GM12878 (cell line): ENCODE data around the gene MDC1. TPM values are rescaled to one million over a fixed set of nuclear protein-coding genes. Genes with fewer than 3 reads are reported as not detected.

Experiments
- EGR1 ChIP-seq, 2 experiments: IDR thresholded peaks; 1 replicate in 1 of 2; 2 replicates in 1 of 2; pipeline ENCODE4 v1.6.1; 2011 to 2012; ENCODE audit warnings: low read depth in 2 of 2, low read length in 2 of 2, borderline replicate concordance in 1 of 2, mild to moderate bottlenecking in 1 of 2, moderate library complexity in 1 of 2
- EZH2 ChIP-seq: IDR thresholded peaks from 2 replicates; pipeline ENCODE4 v1.6.1; 2012; ENCODE audit warnings: low read depth, mild to moderate bottlenecking, control low read depth, inconsistent platforms, low read length, borderline replicate concordance; ENCODE audit not compliant: control insufficient read depth
- IRF4 ChIP-seq: IDR thresholded peaks from 2 replicates; pipeline ENCODE4 v1.6.1; 2011; ENCODE audit warnings: low read depth, low read length
- MTA3 ChIP-seq: IDR thresholded peaks from 2 replicates; pipeline ENCODE4 v1.6.1; 2012; ENCODE audit warnings: low read length, inconsistent platforms, borderline replicate concordance
- NR2F1 ChIP-seq: fragments of 450-650 bp; conservative IDR thresholded peaks from 2 replicates; pipeline ENCODE4 v1.6.1; 2017; ENCODE audit warnings: mild to moderate bottlenecking
- POLR2AphosphoS5 ChIP-seq: IDR thresholded peaks from 2 replicates; pipeline ENCODE4 v1.6.1; 2011; ENCODE audit warnings: mild to moderate bottlenecking, low read length, inconsistent platforms
- RBBP5 ChIP-seq: fragments of 200-600 bp; sonication (generic); conservative IDR thresholded peaks from 2 replicates; pipeline ENCODE4 v1.6.1; 2016
- RELA ChIP-seq: fragments of 450-650 bp; IDR thresholded peaks from 2 replicates; pipeline ENCODE4 v1.8.0; 2014; ENCODE audit warnings: borderline replicate concordance; ENCODE audit not compliant: partially characterized antibody
- SPI1 ChIP-seq: IDR thresholded peaks from 2 replicates; pipeline ENCODE4 v1.6.1; 2011; ENCODE audit warnings: low read depth, mild to moderate bottlenecking, low read length, moderate library complexity, borderline replicate concordance; ENCODE audit not compliant: insufficient read depth
- TBL1XR1 ChIP-seq: IDR thresholded peaks from 2 replicates; pipeline ENCODE4 v1.6.1; 2012; ENCODE audit warnings: low read depth, low read length, improper control_type of control experiment
- polyA plus RNA-seq, 11 experiments: library from polyadenylated mRNA; depleted of rRNA in 4 of 11; unstranded in 6 of 11; stranded (reverse) in 5 of 11; fragments of >200 nt; fragmentation: Nextera tagmentation in 4 of 11; fragmentation: Illumina TruSeq in 1 of 11; extraction: Ambion mirVana in 4 of 11; extraction: Trizol in 1 of 11; gene quantifications; 1 replicate in 1 of 11; 2 replicates in 10 of 11; pipeline versions ENCODE4 v1.2.1 to v1.2.3, GENCODE V29; 2011 to 2016; ENCODE audit warnings: inconsistent platforms in 2 of 11, missing spikeins in 2 of 11, low read depth in 1 of 11
- total RNA-seq, 4 experiments: library from RNA; depleted of rRNA in 3 of 4; stranded (reverse); fragments of >200 nt in 3 of 4; fragmentation: Illumina TruSeq in 1 of 4; extraction: Trizol in 1 of 4; gene quantifications; 2 replicates each; pipeline versions ENCODE4 v1.2.1 to v1.2.3, GENCODE V29; 2013 to 2021
- TF ChIP-seq, protein P1 (sequence below): fragments of 450-650 bp; IDR thresholded peaks from 2 replicates; pipeline ENCODE4 v1.6.1; 2018; ENCODE audit warnings: mild to moderate bottlenecking, low read depth, moderate library complexity; ENCODE audit not compliant: partially characterized antibody
- TF ChIP-seq, protein P2 (sequence below): IDR thresholded peaks from 2 replicates; pipeline ENCODE4 v1.6.1; 2012; ENCODE audit warnings: low read depth, low read length, improper control_type of control experiment
- TF ChIP-seq, protein P3 (sequence below): fragments of 450-650 bp; IDR thresholded peaks from 2 replicates; pipeline ENCODE4 v1.6.1; 2016; ENCODE audit warnings: mild to moderate bottlenecking
- TF ChIP-seq, protein P4 (sequence below), 3 experiments: IDR thresholded peaks in 2 of 3; conservative IDR thresholded peaks in 1 of 3; 2 replicates each; pipeline ENCODE4 v1.5.1; 2011; ENCODE audit warnings: low read depth in 3 of 3, low read length in 3 of 3, mild to moderate bottlenecking in 3 of 3, control low read depth in 2 of 3, moderate library complexity in 2 of 3, inconsistent platforms in 1 of 3, mixed read lengths in 1 of 3; ENCODE audit not compliant: control insufficient read depth in 2 of 3, insufficient read depth in 1 of 3; ENCODE audit errors: extremely low read depth in 1 of 3
- TF ChIP-seq, protein P5 (sequence below): IDR thresholded peaks from 2 replicates; pipeline ENCODE4 v1.6.1; 2012; ENCODE audit warnings: low read depth, low read length, improper control_type of control experiment

The MDC1 gene
- total and polyA plus RNA-seq, 10 of the 15 experiments (the other 5 are each of a cell fraction or from before 2014, with no cell fraction given): 5.1 to 62.5 (median 22.4) TPM

DNA sequence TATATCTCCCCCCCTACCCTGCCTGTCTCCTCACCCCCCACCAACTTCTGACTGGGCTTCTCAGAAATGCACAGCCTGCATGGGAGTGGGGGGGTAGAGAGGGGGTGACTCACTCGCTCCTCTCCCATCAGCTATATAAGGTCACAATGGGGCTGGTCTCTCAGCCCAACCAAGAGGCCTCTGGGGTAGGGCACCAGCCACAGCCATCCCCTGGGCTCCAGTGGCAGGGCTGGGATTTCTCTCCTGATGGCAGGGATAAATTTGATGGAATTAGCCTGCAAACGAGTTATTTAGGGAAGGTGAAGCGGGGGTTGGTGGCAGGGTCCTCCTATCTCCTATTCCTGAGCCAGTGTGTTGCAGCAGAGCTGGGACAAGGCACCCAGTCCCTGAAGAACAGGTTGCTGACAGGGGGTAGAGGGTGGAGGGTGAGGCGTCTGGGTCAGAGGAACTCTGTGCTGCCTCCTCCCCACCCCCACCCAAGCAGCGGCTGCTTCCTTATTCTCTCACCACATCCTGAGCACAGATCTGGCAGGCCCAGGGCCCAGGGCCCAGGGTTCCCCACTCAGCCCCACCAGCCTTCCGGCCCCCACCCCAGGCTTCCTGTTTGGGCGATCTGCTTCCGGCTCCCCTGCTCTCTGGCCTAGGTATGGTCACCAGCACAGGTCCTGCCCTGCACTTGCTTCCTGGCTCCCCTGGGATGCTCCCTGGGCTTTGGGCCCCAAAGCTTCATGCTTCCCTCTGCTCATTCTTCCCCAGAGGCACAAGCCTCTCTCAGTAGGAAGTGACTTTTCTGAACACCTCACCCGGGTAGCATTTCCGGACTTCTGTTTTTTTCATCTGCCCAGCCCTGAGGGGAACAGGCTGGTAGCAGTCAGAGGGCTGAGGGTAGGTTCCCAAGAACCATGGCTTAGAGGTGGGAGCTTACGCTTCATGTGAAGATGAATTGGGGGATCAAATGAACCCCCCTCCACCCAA is 34.7 kb downstream of the MDC1 start (continued):
- TF ChIP-seq, protein P1, sequence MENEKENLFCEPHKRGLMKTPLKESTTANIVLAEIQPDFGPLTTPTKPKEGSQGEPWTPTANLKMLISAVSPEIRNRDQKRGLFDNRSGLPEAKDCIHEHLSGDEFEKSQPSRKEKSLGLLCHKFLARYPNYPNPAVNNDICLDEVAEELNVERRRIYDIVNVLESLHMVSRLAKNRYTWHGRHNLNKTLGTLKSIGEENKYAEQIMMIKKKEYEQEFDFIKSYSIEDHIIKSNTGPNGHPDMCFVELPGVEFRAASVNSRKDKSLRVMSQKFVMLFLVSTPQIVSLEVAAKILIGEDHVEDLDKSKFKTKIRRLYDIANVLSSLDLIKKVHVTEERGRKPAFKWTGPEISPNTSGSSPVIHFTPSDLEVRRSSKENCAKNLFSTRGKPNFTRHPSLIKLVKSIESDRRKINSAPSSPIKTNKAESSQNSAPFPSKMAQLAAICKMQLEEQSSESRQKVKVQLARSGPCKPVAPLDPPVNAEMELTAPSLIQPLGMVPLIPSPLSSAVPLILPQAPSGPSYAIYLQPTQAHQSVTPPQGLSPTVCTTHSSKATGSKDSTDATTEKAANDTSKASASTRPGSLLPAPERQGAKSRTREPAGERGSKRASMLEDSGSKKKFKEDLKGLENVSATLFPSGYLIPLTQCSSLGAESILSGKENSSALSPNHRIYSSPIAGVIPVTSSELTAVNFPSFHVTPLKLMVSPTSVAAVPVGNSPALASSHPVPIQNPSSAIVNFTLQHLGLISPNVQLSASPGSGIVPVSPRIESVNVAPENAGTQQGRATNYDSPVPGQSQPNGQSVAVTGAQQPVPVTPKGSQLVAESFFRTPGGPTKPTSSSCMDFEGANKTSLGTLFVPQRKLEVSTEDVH: peak; percentile 84
- TF ChIP-seq, protein P2, sequence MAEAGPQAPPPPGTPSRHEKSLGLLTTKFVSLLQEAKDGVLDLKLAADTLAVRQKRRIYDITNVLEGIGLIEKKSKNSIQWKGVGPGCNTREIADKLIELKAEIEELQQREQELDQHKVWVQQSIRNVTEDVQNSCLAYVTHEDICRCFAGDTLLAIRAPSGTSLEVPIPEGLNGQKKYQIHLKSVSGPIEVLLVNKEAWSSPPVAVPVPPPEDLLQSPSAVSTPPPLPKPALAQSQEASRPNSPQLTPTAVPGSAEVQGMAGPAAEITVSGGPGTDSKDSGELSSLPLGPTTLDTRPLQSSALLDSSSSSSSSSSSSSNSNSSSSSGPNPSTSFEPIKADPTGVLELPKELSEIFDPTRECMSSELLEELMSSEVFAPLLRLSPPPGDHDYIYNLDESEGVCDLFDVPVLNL: 0 out of 2 replicates have a peak, but pooled peaks have one; percentile 12
- TF ChIP-seq, protein P3, sequence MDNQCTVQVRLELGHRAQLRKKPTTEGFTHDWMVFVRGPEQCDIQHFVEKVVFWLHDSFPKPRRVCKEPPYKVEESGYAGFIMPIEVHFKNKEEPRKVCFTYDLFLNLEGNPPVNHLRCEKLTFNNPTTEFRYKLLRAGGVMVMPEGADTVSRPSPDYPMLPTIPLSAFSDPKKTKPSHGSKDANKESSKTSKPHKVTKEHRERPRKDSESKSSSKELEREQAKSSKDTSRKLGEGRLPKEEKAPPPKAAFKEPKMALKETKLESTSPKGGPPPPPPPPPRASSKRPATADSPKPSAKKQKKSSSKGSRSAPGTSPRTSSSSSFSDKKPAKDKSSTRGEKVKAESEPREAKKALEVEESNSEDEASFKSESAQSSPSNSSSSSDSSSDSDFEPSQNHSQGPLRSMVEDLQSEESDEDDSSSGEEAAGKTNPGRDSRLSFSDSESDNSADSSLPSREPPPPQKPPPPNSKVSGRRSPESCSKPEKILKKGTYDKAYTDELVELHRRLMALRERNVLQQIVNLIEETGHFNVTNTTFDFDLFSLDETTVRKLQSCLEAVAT: peak; percentile 87
- peak; percentile 50; the same call in 1 of the 2 replicates for TF ChIP-seq IRF4
- TF ChIP-seq TBL1XR1: peak; percentile 49; the same call in 1 of the 2 replicates
- TF ChIP-seq, protein P4, sequence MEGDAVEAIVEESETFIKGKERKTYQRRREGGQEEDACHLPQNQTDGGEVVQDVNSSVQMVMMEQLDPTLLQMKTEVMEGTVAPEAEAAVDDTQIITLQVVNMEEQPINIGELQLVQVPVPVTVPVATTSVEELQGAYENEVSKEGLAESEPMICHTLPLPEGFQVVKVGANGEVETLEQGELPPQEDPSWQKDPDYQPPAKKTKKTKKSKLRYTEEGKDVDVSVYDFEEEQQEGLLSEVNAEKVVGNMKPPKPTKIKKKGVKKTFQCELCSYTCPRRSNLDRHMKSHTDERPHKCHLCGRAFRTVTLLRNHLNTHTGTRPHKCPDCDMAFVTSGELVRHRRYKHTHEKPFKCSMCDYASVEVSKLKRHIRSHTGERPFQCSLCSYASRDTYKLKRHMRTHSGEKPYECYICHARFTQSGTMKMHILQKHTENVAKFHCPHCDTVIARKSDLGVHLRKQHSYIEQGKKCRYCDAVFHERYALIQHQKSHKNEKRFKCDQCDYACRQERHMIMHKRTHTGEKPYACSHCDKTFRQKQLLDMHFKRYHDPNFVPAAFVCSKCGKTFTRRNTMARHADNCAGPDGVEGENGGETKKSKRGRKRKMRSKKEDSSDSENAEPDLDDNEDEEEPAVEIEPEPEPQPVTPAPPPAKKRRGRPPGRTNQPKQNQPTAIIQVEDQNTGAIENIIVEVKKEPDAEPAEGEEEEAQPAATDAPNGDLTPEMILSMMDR (IDR thresholded peaks at IDR 0.05 in 2 of 3, conservative IDR thresholded peaks at IDR 0.05 in 1 of 3; ENCODE audit: control insufficient read depth in 2 of 3, extremely low read depth in 1 of 3, insufficient read depth in 1 of 3, low read depth in 3 of 3, low read length in 3 of 3): no peak
- TF ChIP-seq MTA3: no peak
- peak in 1 of 2 experiments; percentile 92; a peak in 2 of 3 replicates for TF ChIP-seq EGR1 (IDR thresholded peaks at IDR 0.05; ENCODE audit: borderline replicate concordance in 1 of 2, low read depth in 2 of 2, low read length in 2 of 2)
- TF ChIP-seq, protein P5, sequence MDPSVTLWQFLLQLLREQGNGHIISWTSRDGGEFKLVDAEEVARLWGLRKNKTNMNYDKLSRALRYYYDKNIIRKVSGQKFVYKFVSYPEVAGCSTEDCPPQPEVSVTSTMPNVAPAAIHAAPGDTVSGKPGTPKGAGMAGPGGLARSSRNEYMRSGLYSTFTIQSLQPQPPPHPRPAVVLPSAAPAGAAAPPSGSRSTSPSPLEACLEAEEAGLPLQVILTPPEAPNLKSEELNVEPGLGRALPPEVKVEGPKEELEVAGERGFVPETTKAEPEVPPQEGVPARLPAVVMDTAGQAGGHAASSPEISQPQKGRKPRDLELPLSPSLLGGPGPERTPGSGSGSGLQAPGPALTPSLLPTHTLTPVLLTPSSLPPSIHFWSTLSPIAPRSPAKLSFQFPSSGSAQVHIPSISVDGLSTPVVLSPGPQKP: peak; percentile 75; the same call in 1 of the 2 replicates
- TF ChIP-seq EZH2: no peak
- no peak for TF ChIP-seq RELA
- TF ChIP-seq SPI1: peak; percentile 60; the same call in 1 of the 2 replicates
- peak; percentile 82 for TF ChIP-seq POLR2AphosphoS5
- peak; percentile 58 for TF ChIP-seq NR2F1
- TF ChIP-seq RBBP5: no peak
